OCI-LY7 (cell line): ENCODE data around the gene SPRING1. TPM values are rescaled to one million over a fixed set of nuclear protein-coding genes. Genes with fewer than 3 reads are reported as not detected.

Experiments
- BruUV-seq: library from RNA; stranded (reverse); fragments of 400-500 nt; replicated peaks from 2 replicates; lab custom pipeline; 2021; lab: Mats Ljungman, UMichigan
- CTCF ChIA-PET: fragments of 300-600 bp; sonication (Branson Sonifier 250); formaldehyde crosslinking; loops from one replicate; lab custom pipeline; 2022; ENCODE audit warnings: antibody characterized with exemption; ENCODE audit not compliant: unreplicated experiment; lab: Charles Lee
- POLR2A ChIA-PET: fragments of 300-600 bp; sonication (Branson Sonifier 250); formaldehyde crosslinking; loops from one replicate; lab custom pipeline; 2022; ENCODE audit warnings: antibody characterized with exemption; lab: Charles Lee
- DNase-seq: peaks from one replicate; pipeline ENCODE4 v3.0.0-alpha.2; 2015; ENCODE audit warnings: low spot score
- H2AFZ ChIP-seq: fragments of 200-600 bp; sonication (generic), shearing (Covaris generic); 2 replicates; pipeline ENCODE4 v1.6.1; 2014; ENCODE audit warnings: mild to moderate bottlenecking, antibody characterized with exemption, low read length, moderate library complexity
- H3K27ac ChIP-seq: fragments of 200-600 bp; sonication (generic); 2 replicates; pipeline ENCODE4 v1.5.1; 2014; ENCODE audit warnings: mixed run types, low read depth, mild to moderate bottlenecking, moderate library complexity, low read length, inconsistent platforms; ENCODE audit not compliant: poor library complexity, severe bottlenecking
- H3K36me3 ChIP-seq: fragments of 200-600 bp; sonication (generic); 2 replicates; pipeline ENCODE4 v1.6.1; 2014; ENCODE audit warnings: mild to moderate bottlenecking, antibody characterized with exemption, low read length, moderate library complexity, mixed read lengths; ENCODE audit not compliant: insufficient read depth
- H3K4me1 ChIP-seq: fragments of 200-600 bp; sonication (generic); 2 replicates; pipeline ENCODE4 v1.5.1; 2014; ENCODE audit warnings: mild to moderate bottlenecking, low read length; ENCODE audit not compliant: insufficient read depth, poor library complexity, severe bottlenecking
- H3K4me2 ChIP-seq: fragments of 200-600 bp; sonication (generic); 2 replicates; pipeline ENCODE4 v1.6.1; 2014; ENCODE audit warnings: mild to moderate bottlenecking, low read length
- H3K4me3 ChIP-seq: fragments of 200-600 bp; sonication (generic); 2 replicates; pipeline ENCODE4 v1.5.1; 2014; ENCODE audit warnings: mild to moderate bottlenecking, low read depth, low read length; ENCODE audit not compliant: poor library complexity, severe bottlenecking
- H3K79me2 ChIP-seq: fragments of 200-600 bp; sonication (generic); 2 replicates; pipeline ENCODE4 v1.6.1; 2016; ENCODE audit warnings: low read depth, mild to moderate bottlenecking, low read length, moderate library complexity, mixed read lengths; ENCODE audit not compliant: insufficient read depth
- H3K9me2 ChIP-seq: fragments of 200-600 bp; sonication (generic); 2 replicates; pipeline ENCODE4 v1.6.1; 2016; ENCODE audit warnings: mild to moderate bottlenecking, low read length, mixed read lengths; ENCODE audit not compliant: insufficient read depth
- H3K9me3 ChIP-seq: fragments of 200-600 bp; sonication (generic); 2 replicates; pipeline ENCODE4 v1.6.1; 2014; ENCODE audit warnings: mild to moderate bottlenecking, mixed run types, low read length, mixed read lengths
- H4K20me1 ChIP-seq: fragments of 200-600 bp; sonication (generic); 2 replicates; pipeline ENCODE4 v1.6.1; 2014; ENCODE audit warnings: mild to moderate bottlenecking, antibody characterized with exemption, low read length, moderate library complexity, mixed read lengths; ENCODE audit not compliant: insufficient read depth
- CTCF ChIP-seq: fragments of 200-600 bp; sonication (generic); conservative IDR thresholded peaks from 2 replicates; pipeline ENCODE4 v1.5.1; 2014; ENCODE audit warnings: mild to moderate bottlenecking, antibody characterized with exemption, low read length, moderate library complexity, mixed read lengths
- EZH2phosphoT487 ChIP-seq: fragments of 200-600 bp; sonication (generic); IDR thresholded peaks from 2 replicates; pipeline ENCODE4 v1.6.1; 2018; ENCODE audit warnings: low read depth, borderline replicate concordance, mild to moderate bottlenecking, mixed run types, antibody characterized with exemption, low read length, moderate library complexity, mixed read lengths
- intact Hi-C: fragments of 100-400 bp; cut with micrococcal nuclease; formaldehyde crosslinking; loops from one replicate; pipeline ENCODE4 v1.10.0; 2022; ENCODE audit not compliant: unreplicated experiment
- total RNA-seq, 2 experiments: library from RNA; depleted of rRNA in 1 of 2; stranded (reverse); fragments of >200 nt in 1 of 2; shearing (Covaris generic) in 1 of 2; gene quantifications; 2 replicates each; pipeline ENCODE4 v1.2.3, GENCODE V29; 2014 to 2022

The SPRING1 gene
- total RNA-seq, 2 experiments from 2014 or later: 65.1 to 75.5 TPM

- BruUV-seq: no TSS peak
- Histone ChIP-seq H3K79me2 (no peaks in the 10 kb centered on the region), H3K27ac (no peak overlapping the region), H2AFZ (no peak overlapping the region), H3K4me1 (no peaks in the 10 kb centered on the region), H4K20me1 (no peaks in the 10 kb centered on the region), H3K4me2 (no peak overlapping the region), H3K4me3 (no peak overlapping the region), H3K9me2 (no peaks in the 10 kb centered on the region), H3K36me3 (peaks cover 66% of the 10 kb centered on the region), H3K9me3 (no peaks in the 10 kb centered on the region)
- intact Hi-C loops: no loop called here
- POLR2A ChIA-PET: no interaction called here
- DNase-seq: no peak
- CTCF ChIA-PET: no interaction called here
- TF ChIP-seq EZH2phosphoT487 (no peak), CTCF (no peak)
Observed at GRCh38 chr12:116777245-116777644, 39.4 kb upstream of the SPRING1 start.

- TF ChIP-seq CTCF: no peak
- TF ChIP-seq EZH2phosphoT487: no peak
- no peaks in the 10 kb centered on the region for H3K9me2 ChIP-seq
- no peak overlapping the region for H2AFZ ChIP-seq
- no peak overlapping the region for H3K27ac ChIP-seq
- H3K79me2 ChIP-seq: no peaks in the 10 kb centered on the region
- CTCF ChIA-PET: no interaction called here
- H3K4me1 ChIP-seq: no peaks in the 10 kb centered on the region
- BruUV-seq: TSS peak; percentile 37
- no peaks in the 10 kb centered on the region for H4K20me1 ChIP-seq
- no peak overlapping the region for H3K4me2 ChIP-seq
- POLR2A ChIA-PET: interaction anchor here (0.5 kb wide), 1 partner anchor 368 kb away, joined by 3 read pairs; no protein-coding TSS in a partner anchor
- no peak for DNase-seq
- no peaks in the 10 kb centered on the region for H3K9me3 ChIP-seq
- H3K4me3 ChIP-seq: no peak overlapping the region
- H3K36me3 ChIP-seq: peaks cover 61% of the 10 kb centered on the region
- intact Hi-C loops: no loop called here
Observed at GRCh38 chr12:116774020-116774419, 36.2 kb upstream of the SPRING1 start.

- TF ChIP-seq CTCF: peak; percentile 43; the same call in 1 of the 2 replicates
- TF ChIP-seq EZH2phosphoT487: no peak
Observed at GRCh38 chr12:116773276-116773731, 35.4 kb upstream of the SPRING1 start.

More at GRCh38 chr12:116773276-116773731, 35.4 kb upstream of the SPRING1 start:
- Histone ChIP-seq H4K20me1 (no peaks in the 10 kb centered on the region), H3K36me3 (peaks cover 57% of the 10 kb centered on the region), H3K27ac (no peak overlapping the region), H3K4me1 (no peaks in the 10 kb centered on the region), H3K4me2 (no peak overlapping the region), H3K4me3 (no peak overlapping the region), H3K79me2 (no peaks in the 10 kb centered on the region), H2AFZ (no peak overlapping the region), H3K9me2 (no peaks in the 10 kb centered on the region), H3K9me3 (no peaks in the 10 kb centered on the region)
- CTCF ChIA-PET: no interaction called here
- BruUV-seq: no TSS peak
- peak; percentile 27 for DNase-seq
- intact Hi-C loops: no loop called here
- POLR2A ChIA-PET: no interaction called here
